NCI-H1417 (cell line): ENCODE data around the gene NACC2.

ENCODE experiments used
- DNase-seq, 3 experiments: peaks; one replicate each; lab custom pipeline; 2025; lab: John Stamatoyannopoulos, UW

The NACC2 gene

GRCh38 chr9:136093346-136093986, 1.6 kb downstream of the NACC2 start:
- DNase-seq, result peak in 2 of 3 experiments; percentile 41 to 62

- no peak for DNase-seq
Observed at GRCh38 chr9:136092741-136093140, 2.3 kb downstream of the NACC2 start.

- DNase-seq, result no peak
Observed at GRCh38 chr9:136092353-136092650, 2.8 kb downstream of the NACC2 start.

GRCh38 chr9:136091582-136092352, 3.3 kb downstream of the NACC2 start:
- no peak for DNase-seq

GRCh38 chr9:136090768-136091581, 4.1 kb downstream of the NACC2 start:
- no peak for DNase-seq

- no peak for DNase-seq
Observed at GRCh38 chr9:136090056-136090735, 4.9 kb downstream of the NACC2 start.

- DNase-seq, result peak in 2 of 3 experiments; percentile 10 to 66
Observed at GRCh38 chr9:136089697-136090045, 5.4 kb downstream of the NACC2 start.

- DNase-seq, result peak in 2 of 3 experiments; percentile 39 to 57
Observed at GRCh38 chr9:136088939-136089696, 6.0 kb downstream of the NACC2 start.

GRCh38 chr9:136088481-136088938, 6.6 kb downstream of the NACC2 start:
- no peak for DNase-seq

- no peak for DNase-seq
Observed at GRCh38 chr9:136087741-136088480, 7.2 kb downstream of the NACC2 start.

GRCh38 chr9:136086951-136087740, 7.9 kb downstream of the NACC2 start:
- DNase-seq, result no peak

- no peak for DNase-seq
Observed at GRCh38 chr9:136086213-136086881, 8.7 kb downstream of the NACC2 start.

GRCh38 chr9:136085815-136086212, 9.3 kb downstream of the NACC2 start:
- DNase-seq, result no peak

GRCh38 chr9:136084063-136084944, 10.8 kb downstream of the NACC2 start:
- no peak for DNase-seq

- no peak for DNase-seq
Observed at GRCh38 chr9:136083558-136084062, 11.5 kb downstream of the NACC2 start.

- no peak for DNase-seq
Observed at GRCh38 chr9:136082496-136083361, 12.4 kb downstream of the NACC2 start.

GRCh38 chr9:136081826-136082495, 13.1 kb downstream of the NACC2 start:
- peak in 2 of 3 experiments; percentile 27 to 55 for DNase-seq
